Epithelial cell of proximal tubule (primary cell): ENCODE data around the gene HBP1. TPM values are rescaled to one million over a fixed set of nuclear protein-coding genes. Genes with fewer than 3 reads are reported as not detected.

Source experiments
- DNase-seq: peaks from one replicate; pipeline ENCODE4 v3.0.0-alpha.2; 2011; ENCODE audit warnings: low read depth
- H3K4me3 ChIP-seq: 2 replicates; pipeline ENCODE4 v1.5.1; 2011; ENCODE audit warnings: low read depth, mild to moderate bottlenecking, low read length
- CTCF ChIP-seq: conservative IDR thresholded peaks from 2 replicates; pipeline ENCODE4 v1.5.1; 2012; ENCODE audit warnings: low read depth, mild to moderate bottlenecking, low read length
- total RNA-seq: library from RNA; depleted of rRNA; stranded (reverse); fragments of >200 nt; gene quantifications from 2 replicates; pipeline ENCODE4 v1.2.3, GENCODE V29; 2015

The HBP1 gene
- total RNA-seq, result 29.5 and 34.4 TPM in 2 replicates

- peak within 1 kb of the TSS; percentile 84 for H3K4me3 ChIP-seq
- peak; percentile 100 for DNase-seq
- no peak for TF ChIP-seq CTCF
Measured at GRCh38 chr7:107168233-107169119, at the start of gene HBP1. HBP1 (plus strand) TSS chr7:107169003; CDS start chr7:107179894, 10,891 bp downstream.

- no peak overlapping the region for H3K4me3 ChIP-seq
- DNase-seq, result peak; percentile 52
- no peak for TF ChIP-seq CTCF
Measured at GRCh38 chr7:107119376-107120105, 49.3 kb upstream of the HBP1 start.

- TF ChIP-seq CTCF, result no peak
- no peak overlapping the region for H3K4me3 ChIP-seq
- no peak for DNase-seq
Measured at GRCh38 chr7:107122486-107122911, 46.3 kb upstream of the HBP1 start.

GRCh38 chr7:107123392-107123791 lies 45.4 kb upstream of the HBP1 start:
- no peak for DNase-seq
- TF ChIP-seq CTCF, result no peak
- no peak overlapping the region for H3K4me3 ChIP-seq

- no peak for DNase-seq
- H3K4me3 ChIP-seq, result no peak overlapping the region
- no peak for TF ChIP-seq CTCF
Measured at GRCh38 chr7:107125475-107125874, 43.3 kb upstream of the HBP1 start.

- no peak for TF ChIP-seq CTCF
- no peak for DNase-seq
- no peak overlapping the region for H3K4me3 ChIP-seq
Measured at GRCh38 chr7:107128217-107128616, 40.6 kb upstream of the HBP1 start.
